DOHH2 (cell line): ENCODE results near the gene OSR1.
A peak's percentile ranks its signal among the peaks of the same experiment; 100 is the strongest.
"Not testable (repeated sequence)": the region's sequence is repeated elsewhere in the genome, so short reads cannot be mapped to it uniquely, and the experiment has no call there.

Experiments
- H3F3A ChIP-seq: fragments of 200-600 bp; sonication (generic), shearing (Covaris generic); 2 replicates; pipeline ENCODE4 v1.6.0; 2016; ENCODE audit warnings: antibody characterized with exemption, mild to moderate bottlenecking; ENCODE audit not compliant: control insufficient read depth, insufficient read depth
- H3K27ac ChIP-seq: fragments of 200-600 bp; sonication (generic); 2 replicates; pipeline ENCODE4 v1.5.1; 2014; ENCODE audit warnings: low read depth, mild to moderate bottlenecking, low read length, moderate library complexity
- H3K27me3 ChIP-seq: fragments of 200-600 bp; sonication (generic); 2 replicates; pipeline ENCODE4 v1.6.1; 2014; ENCODE audit warnings: mild to moderate bottlenecking, low read length, mixed read lengths; ENCODE audit not compliant: control insufficient read depth
- H3K36me3 ChIP-seq: fragments of 200-600 bp; sonication (generic); 2 replicates; pipeline ENCODE4 v1.6.1; 2014; ENCODE audit warnings: mild to moderate bottlenecking, low read length, moderate library complexity, mixed read lengths; ENCODE audit not compliant: control insufficient read depth
- H3K4me1 ChIP-seq: fragments of 200-600 bp; sonication (generic); 2 replicates; pipeline ENCODE4 v1.6.1; 2014; ENCODE audit warnings: mild to moderate bottlenecking, low read length, mixed read lengths; ENCODE audit not compliant: control insufficient read depth
- H3K4me2 ChIP-seq: fragments of 200-600 bp; sonication (generic); 2 replicates; pipeline ENCODE4 v1.6.0; 2014; ENCODE audit warnings: mild to moderate bottlenecking, low read length, moderate library complexity
- H3K4me3 ChIP-seq: fragments of 200-600 bp; sonication (generic); 2 replicates; pipeline ENCODE4 v1.5.1; 2014; ENCODE audit warnings: mild to moderate bottlenecking, low read length, mixed read lengths
- H3K79me2 ChIP-seq: fragments of 200-600 bp; sonication (generic); 2 replicates; pipeline ENCODE4 v1.6.1; 2014; ENCODE audit warnings: mild to moderate bottlenecking, low read length, mixed read lengths; ENCODE audit not compliant: control insufficient read depth
- H3K9me2 ChIP-seq: fragments of 200-600 bp; sonication (generic); replicated peaks from 2 replicates; pipeline ENCODE4 v1.6.1; 2014; ENCODE audit warnings: mild to moderate bottlenecking, low read length, mixed read lengths; ENCODE audit not compliant: control insufficient read depth
- H3K9me3 ChIP-seq: fragments of 200-600 bp; sonication (generic); 2 replicates; pipeline ENCODE4 v1.6.1; 2014; ENCODE audit warnings: antibody characterized with exemption, low read length, mixed read lengths; ENCODE audit not compliant: control insufficient read depth, insufficient read depth
- H4K20me1 ChIP-seq: fragments of 200-600 bp; sonication (generic); 2 replicates; pipeline ENCODE4 v1.6.0; 2014; ENCODE audit warnings: low read depth, mild to moderate bottlenecking, antibody characterized with exemption, low read length, moderate library complexity; ENCODE audit not compliant: control insufficient read depth, insufficient read depth
- EZH2phosphoT487 ChIP-seq: fragments of 200-600 bp; sonication (generic); IDR thresholded peaks from 2 replicates; pipeline ENCODE4 v1.6.1; 2017; ENCODE audit warnings: borderline replicate concordance, mild to moderate bottlenecking, antibody characterized with exemption, low read length, moderate library complexity, mixed read lengths
- TF ChIP-seq, protein P1 (sequence below): fragments of 200-600 bp; sonication (generic); IDR thresholded peaks from one replicate; pipeline ENCODE4 v1.5.1; 2014; ENCODE audit warnings: antibody characterized with exemption, mild to moderate bottlenecking, low read depth, low read length; ENCODE audit not compliant: poor library complexity, severe bottlenecking

OSR1 gene

GRCh38 chr2:19313553-19313952, 44.9 kb downstream of the OSR1 start:
- no peaks in the 10 kb centered on the region for H3K36me3 ChIP-seq
- TF ChIP-seq, protein P1, sequence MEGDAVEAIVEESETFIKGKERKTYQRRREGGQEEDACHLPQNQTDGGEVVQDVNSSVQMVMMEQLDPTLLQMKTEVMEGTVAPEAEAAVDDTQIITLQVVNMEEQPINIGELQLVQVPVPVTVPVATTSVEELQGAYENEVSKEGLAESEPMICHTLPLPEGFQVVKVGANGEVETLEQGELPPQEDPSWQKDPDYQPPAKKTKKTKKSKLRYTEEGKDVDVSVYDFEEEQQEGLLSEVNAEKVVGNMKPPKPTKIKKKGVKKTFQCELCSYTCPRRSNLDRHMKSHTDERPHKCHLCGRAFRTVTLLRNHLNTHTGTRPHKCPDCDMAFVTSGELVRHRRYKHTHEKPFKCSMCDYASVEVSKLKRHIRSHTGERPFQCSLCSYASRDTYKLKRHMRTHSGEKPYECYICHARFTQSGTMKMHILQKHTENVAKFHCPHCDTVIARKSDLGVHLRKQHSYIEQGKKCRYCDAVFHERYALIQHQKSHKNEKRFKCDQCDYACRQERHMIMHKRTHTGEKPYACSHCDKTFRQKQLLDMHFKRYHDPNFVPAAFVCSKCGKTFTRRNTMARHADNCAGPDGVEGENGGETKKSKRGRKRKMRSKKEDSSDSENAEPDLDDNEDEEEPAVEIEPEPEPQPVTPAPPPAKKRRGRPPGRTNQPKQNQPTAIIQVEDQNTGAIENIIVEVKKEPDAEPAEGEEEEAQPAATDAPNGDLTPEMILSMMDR, result no peak
- no peak for TF ChIP-seq EZH2phosphoT487
- no peak overlapping the region for H3K4me3 ChIP-seq
- no peaks in the 10 kb centered on the region for H3K79me2 ChIP-seq
- no peaks in the 10 kb centered on the region for H3K4me1 ChIP-seq
- no peak overlapping the region for H3K4me2 ChIP-seq
- no peaks in the 10 kb centered on the region for H3K9me3 ChIP-seq
- no peak overlapping the region for H3K27ac ChIP-seq
- no peaks in the 10 kb centered on the region for H4K20me1 ChIP-seq
- no peaks in the 10 kb centered on the region for H3K9me2 ChIP-seq
- no peaks in the 10 kb centered on the region for H3K27me3 ChIP-seq
- H3F3A ChIP-seq, result no peaks in the 10 kb centered on the region

DNA sequence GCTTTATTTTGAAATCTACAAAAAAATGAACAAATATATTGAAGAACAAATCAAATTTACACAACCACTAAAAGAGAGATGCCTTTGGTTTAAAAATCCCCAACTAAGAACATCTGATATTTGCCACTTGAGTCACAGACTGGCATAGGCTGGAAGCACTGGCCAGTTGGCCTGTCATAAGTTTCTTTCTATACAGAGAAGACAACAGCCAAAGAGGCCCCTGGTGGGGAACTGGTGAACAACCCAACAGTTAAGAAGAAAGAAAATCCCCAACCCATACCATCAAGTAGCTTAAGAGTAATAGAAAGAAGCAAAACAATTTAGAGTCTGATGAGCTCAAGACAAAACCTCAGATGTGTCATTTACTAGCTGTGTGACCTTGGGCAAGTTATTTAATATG, 45.5 kb downstream of the OSR1 start:
- Histone ChIP-seq H3K4me2 (no peak overlapping the region), H3K9me2 (no peaks in the 10 kb centered on the region)
- TF ChIP-seq, protein P1, result peak; percentile 30
- TF ChIP-seq EZH2phosphoT487, result no peak

DNA sequence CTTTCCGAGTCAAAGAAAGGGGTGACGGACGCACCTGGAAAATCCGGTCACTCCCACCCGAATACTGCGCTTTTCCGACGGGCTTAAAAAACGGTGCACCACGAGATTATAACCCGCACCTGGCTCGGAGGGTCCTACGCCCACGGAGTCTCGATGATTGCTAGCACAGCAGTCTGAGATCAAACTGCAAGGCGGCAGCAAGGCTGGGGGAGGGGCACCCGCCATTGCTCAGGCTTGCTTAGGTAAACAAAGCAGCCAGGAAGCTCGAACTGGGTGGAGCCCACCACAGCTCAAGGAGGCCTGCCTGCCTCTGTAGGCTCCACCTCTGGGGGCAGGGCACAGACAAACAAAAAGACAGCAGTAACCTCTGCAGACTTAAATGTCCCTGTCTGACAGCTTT, 52.4 kb downstream of the OSR1 start:
- not testable (repeated sequence) for H3K27ac ChIP-seq, H3K27me3 ChIP-seq, H3K79me2 ChIP-seq, H3K9me3 ChIP-seq, H3K36me3 ChIP-seq, H3F3A ChIP-seq, H3K9me2 ChIP-seq, H3K4me2 ChIP-seq, H3K4me1 ChIP-seq, H4K20me1 ChIP-seq, H3K4me3 ChIP-seq

More for the DNA sequence above, 45.5 kb downstream of the OSR1 start:
- no peaks in the 10 kb centered on the region for H3K4me1 ChIP-seq
- H4K20me1 ChIP-seq, result no peaks in the 10 kb centered on the region
- H3K36me3 ChIP-seq, result no peaks in the 10 kb centered on the region
- no peak overlapping the region for H3K4me3 ChIP-seq
- H3F3A ChIP-seq, result no peaks in the 10 kb centered on the region
- no peaks in the 10 kb centered on the region for H3K27me3 ChIP-seq
- no peak overlapping the region for H3K27ac ChIP-seq
- H3K79me2 ChIP-seq, result no peaks in the 10 kb centered on the region
- no peaks in the 10 kb centered on the region for H3K9me3 ChIP-seq

GRCh38 chr2:19305400-19306055, 52.9 kb downstream of the OSR1 start:
- not testable (repeated sequence) for H3K4me2 ChIP-seq, H3K27ac ChIP-seq, H3K27me3 ChIP-seq, H3F3A ChIP-seq, H3K4me3 ChIP-seq, H4K20me1 ChIP-seq, H3K9me2 ChIP-seq, H3K4me1 ChIP-seq, H3K36me3 ChIP-seq, H3K79me2 ChIP-seq, H3K9me3 ChIP-seq
